Loucy (cell line): ENCODE results near the gene TMEM201.

Source experiments
- EZH2phosphoT487 ChIP-seq: fragments of 200-600 bp; IDR thresholded peaks from 2 replicates; pipeline ENCODE4 v1.6.1; 2018; ENCODE audit warnings: antibody characterized with exemption, mild to moderate bottlenecking, moderate library complexity, borderline replicate concordance
- TF ChIP-seq, protein P1 (sequence below): fragments of 200-600 bp; sonication (generic); conservative IDR thresholded peaks from 2 replicates; pipeline ENCODE4 v1.5.1; 2014; ENCODE audit warnings: mild to moderate bottlenecking, antibody characterized with exemption, low read length

DNA sequence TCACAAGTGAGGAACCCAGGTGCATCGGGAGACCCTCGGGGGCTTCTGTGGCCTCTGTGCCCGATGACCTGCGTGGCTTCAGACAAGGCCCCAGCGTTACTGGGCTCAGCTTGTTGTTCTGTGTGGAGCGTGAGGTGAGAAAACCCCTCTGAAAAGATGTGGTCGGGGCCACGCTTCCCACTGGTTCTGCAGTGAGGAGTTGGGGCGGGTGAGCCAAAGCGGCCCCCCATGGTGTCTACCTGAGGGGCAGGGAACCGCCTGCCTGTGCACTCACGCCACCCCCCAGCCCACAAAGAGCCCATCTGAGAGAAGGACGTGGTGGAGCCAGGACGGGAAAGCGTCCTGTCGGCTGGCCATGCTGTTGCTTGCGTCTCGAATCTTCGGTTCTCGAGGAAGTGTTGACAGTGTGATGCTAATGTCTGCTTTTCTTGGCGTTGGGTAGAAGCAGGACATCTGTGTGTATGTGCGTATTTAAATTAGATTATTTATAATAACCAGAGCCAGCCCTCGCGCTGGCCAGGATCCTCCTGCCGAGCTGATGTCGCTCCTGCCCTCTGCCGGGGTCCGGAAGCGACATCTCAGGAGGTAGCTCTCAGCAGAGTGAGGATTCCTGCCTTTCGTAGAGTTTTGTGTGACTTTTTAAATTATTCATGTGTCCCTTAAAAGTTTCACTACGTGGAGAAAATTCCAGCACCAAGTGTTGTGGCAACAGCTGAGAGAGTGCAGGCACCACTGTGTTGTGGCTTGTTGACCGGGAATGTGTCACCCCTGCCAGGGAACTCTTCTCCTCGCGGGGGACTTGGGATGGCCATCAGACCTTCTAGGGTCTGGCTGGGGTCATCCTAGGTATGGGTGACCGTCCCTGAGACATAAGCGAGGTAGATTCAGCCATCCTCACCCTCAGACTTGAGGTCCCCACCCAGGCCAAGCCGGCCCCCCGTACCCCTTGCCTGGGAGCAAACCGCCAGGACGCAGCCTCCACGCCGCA, 15.3 kb downstream of the TMEM201 start:
- TF ChIP-seq, protein P1, sequence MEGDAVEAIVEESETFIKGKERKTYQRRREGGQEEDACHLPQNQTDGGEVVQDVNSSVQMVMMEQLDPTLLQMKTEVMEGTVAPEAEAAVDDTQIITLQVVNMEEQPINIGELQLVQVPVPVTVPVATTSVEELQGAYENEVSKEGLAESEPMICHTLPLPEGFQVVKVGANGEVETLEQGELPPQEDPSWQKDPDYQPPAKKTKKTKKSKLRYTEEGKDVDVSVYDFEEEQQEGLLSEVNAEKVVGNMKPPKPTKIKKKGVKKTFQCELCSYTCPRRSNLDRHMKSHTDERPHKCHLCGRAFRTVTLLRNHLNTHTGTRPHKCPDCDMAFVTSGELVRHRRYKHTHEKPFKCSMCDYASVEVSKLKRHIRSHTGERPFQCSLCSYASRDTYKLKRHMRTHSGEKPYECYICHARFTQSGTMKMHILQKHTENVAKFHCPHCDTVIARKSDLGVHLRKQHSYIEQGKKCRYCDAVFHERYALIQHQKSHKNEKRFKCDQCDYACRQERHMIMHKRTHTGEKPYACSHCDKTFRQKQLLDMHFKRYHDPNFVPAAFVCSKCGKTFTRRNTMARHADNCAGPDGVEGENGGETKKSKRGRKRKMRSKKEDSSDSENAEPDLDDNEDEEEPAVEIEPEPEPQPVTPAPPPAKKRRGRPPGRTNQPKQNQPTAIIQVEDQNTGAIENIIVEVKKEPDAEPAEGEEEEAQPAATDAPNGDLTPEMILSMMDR, result no peak
- no peak for TF ChIP-seq EZH2phosphoT487
